Activated B cell treated with CpG ODN at 0.5 μM for 24 hours (primary cell): Measurements from ENCODE around the gene TMEM107. TPM values are rescaled to one million over a fixed set of nuclear protein-coding genes. Genes with fewer than 3 reads are reported as not detected.

Experiments used
- ATAC-seq: fragments of 200-7000 bp; cut with Tn5 transposase; one replicate; pipeline ENCODE4 v1.10.0; 2021; ENCODE audit warnings: low read depth, mild to moderate bottlenecking, moderate library complexity
- CTCF ChIA-PET: fragments of 350-600 bp; sonication (Branson Sonifier 250); formaldehyde crosslinking; loops from one replicate; lab custom pipeline; 2021; ENCODE audit warnings: antibody characterized with exemption; lab: Charles Lee
- POLR2A ChIA-PET: fragments of 350-600 bp; sonication (Branson Sonifier 250); formaldehyde crosslinking; loops from one replicate; lab custom pipeline; 2021; ENCODE audit warnings: antibody characterized with exemption; lab: Charles Lee
- DNase-seq: peaks from one replicate; pipeline ENCODE4 v3.0.0; 2022
- H3K27ac Mint-ChIP-seq: one replicate; pipeline ENCODE4 v1.8.0; 2020; ENCODE audit warnings: mixed read lengths
- H3K27me3 Mint-ChIP-seq: one replicate; pipeline ENCODE4 v1.8.0; 2021; ENCODE audit warnings: mixed read lengths
- H3K36me3 Mint-ChIP-seq: one replicate; pipeline ENCODE4 v1.8.0; 2021; ENCODE audit warnings: low read depth, mixed read lengths
- H3K4me1 Mint-ChIP-seq: one replicate; pipeline ENCODE4 v1.8.0; 2021; ENCODE audit warnings: mixed read lengths
- H3K4me3 Mint-ChIP-seq: one replicate; pipeline ENCODE4 v1.8.0; 2020; ENCODE audit warnings: mild to moderate bottlenecking, mixed read lengths
- H3K9me3 Mint-ChIP-seq: one replicate; pipeline ENCODE4 v1.8.0; 2020; ENCODE audit warnings: mixed read lengths
- CTCF ChIP-seq: fragments of 200-600 bp; IDR thresholded peaks from one replicate; pipeline ENCODE4 v1.8.0; 2022; ENCODE audit warnings: antibody characterized with exemption, mild to moderate bottlenecking
- intact Hi-C: fragments of 100-400 bp; cut with micrococcal nuclease; formaldehyde crosslinking; loops from one replicate; pipeline ENCODE4 v1.15.1; 2024
- total RNA-seq: library from RNA; stranded (reverse); gene quantifications from 2 replicates; pipeline ENCODE4 v1.2.3, GENCODE V29; 2022

TMEM107 gene
- total RNA-seq, 1 donor from 2014 or later = 20.9 TPM

DNA sequence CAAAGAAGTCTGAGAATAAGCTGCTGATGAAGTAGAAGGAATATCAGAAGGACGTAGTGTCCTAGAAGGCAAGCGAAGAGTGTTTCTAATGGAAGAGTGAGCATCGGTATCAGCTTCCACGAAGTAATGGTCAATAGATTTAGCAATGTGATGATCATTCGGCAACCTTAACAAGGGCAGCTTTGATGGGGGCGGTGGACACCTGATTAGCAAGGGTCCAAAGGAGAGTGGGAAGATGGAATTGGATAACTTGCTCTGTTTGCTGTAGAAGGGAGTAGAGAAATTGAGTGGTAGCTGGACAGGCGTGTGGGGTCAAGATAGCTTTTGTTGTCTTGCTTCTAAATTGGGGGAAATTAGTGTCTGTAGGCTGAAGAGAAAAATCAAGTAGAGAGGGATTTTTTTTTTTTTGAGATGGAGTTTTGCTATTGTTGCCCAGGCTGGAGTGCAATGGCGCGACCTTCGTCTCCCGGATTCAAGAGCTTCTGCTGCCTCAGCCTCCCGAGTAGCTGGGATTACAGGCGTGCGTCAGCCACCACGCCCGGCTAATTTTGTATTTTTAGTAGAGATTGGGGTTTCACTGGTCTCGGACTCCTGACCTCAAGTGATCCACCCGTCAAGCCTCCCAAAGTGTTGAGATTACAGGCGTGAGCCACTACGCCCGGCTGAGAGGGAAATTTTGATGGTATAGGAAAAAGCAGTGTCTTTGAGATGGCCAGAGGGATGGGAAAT is 38.4 kb downstream of the TMEM107 start:
- Mint-ChIP-seq H3K27ac (no peak overlapping the region), H3K9me3 (no peaks in the 10 kb centered on the region), H3K27me3 (no peaks in the 10 kb centered on the region), H3K4me1 (no peaks in the 10 kb centered on the region), H3K4me3 (no peak overlapping the region), H3K36me3 (peaks cover 20% of the 10 kb centered on the region)
- CTCF ChIA-PET = interaction anchor here (0.7 to 2.8 kb wide), 12 partner anchors 11 to 239 kb away, joined by 3 to 19 read pairs (median 3); partner anchors contain the start of gene KRABD2
- ATAC-seq = no peak
- intact Hi-C loops = loop anchor here (1.0 kb wide), 2 partner anchors 12 to 162 kb away; no protein-coding TSS in a partner anchor
- TF ChIP-seq CTCF = no peak
- POLR2A ChIA-PET = interaction anchor here (1.0 to 6.3 kb wide), 11 partner anchors 11 to 158 kb away, joined by 3 to 139 read pairs (median 14); partner anchors contain the start of genes CTC1, HES7, PER1 and SLC25A35
- DNase-seq = no peak

DNA sequence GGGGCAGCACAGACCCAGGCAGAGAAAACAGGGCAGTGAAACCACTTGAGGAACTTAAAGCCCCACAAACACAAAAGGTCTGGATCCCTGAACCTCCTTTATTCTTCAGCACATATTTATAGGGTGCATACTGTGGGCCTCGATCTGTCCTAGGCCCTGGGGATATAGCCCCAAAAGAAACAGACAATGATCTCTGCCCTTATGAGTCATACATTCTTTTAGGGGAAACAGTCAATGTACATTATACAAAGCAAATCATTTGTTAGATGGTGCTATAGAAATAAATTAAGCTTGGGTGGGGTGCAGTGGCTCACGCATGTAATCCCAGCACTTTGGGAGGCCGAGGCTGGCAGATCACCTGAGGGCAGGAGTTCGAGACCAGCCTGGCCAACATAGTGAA is 42.2 kb downstream of the TMEM107 start:
- no peaks in the 10 kb centered on the region for H3K9me3 Mint-ChIP-seq
- no peak for TF ChIP-seq CTCF
- H3K4me1 Mint-ChIP-seq = no peaks in the 10 kb centered on the region
- no peaks in the 10 kb centered on the region for H3K36me3 Mint-ChIP-seq
- ChIA-PET POLR2A (interaction anchor here (1.2 to 1.7 kb wide), 2 partner anchors 10 to 23 kb away, joined by 3 to 5 read pairs; partner anchors contain the start of gene HES7), CTCF (no interaction called here)
- DNase-seq (no peak), ATAC-seq (no peak)
- no peak overlapping the region for H3K27ac Mint-ChIP-seq
- H3K4me3 Mint-ChIP-seq = no peak overlapping the region
- peaks cover 5% of the 10 kb centered on the region for H3K27me3 Mint-ChIP-seq
- intact Hi-C loops = no loop called here

DNA sequence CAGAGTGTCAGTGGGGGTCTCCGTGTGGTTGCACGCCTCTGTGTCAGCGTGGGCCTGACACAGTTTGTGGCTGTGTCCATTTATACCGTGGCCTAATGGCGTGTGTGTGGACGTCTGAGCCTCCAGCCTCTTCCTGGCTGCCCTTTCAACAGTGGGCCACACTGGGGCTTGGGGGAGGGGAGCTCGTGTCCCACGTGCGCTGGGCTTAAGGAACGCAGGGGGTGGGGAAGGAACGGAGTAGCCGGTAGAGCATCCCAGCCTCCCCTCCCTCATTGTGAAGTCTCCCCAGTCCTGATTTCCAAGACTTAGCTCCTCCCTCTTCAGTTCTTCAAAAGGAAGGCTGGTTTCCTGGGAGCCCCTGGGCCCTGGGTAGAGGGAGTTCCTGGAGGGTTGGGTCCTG is 42.8 kb downstream of the TMEM107 start:
- POLR2A ChIA-PET = interaction anchor here (1.2 to 1.7 kb wide), 2 partner anchors 9 to 23 kb away, joined by 3 to 5 read pairs; partner anchors contain the start of gene HES7
- no peak for ATAC-seq
- no peak for TF ChIP-seq CTCF

DNA sequence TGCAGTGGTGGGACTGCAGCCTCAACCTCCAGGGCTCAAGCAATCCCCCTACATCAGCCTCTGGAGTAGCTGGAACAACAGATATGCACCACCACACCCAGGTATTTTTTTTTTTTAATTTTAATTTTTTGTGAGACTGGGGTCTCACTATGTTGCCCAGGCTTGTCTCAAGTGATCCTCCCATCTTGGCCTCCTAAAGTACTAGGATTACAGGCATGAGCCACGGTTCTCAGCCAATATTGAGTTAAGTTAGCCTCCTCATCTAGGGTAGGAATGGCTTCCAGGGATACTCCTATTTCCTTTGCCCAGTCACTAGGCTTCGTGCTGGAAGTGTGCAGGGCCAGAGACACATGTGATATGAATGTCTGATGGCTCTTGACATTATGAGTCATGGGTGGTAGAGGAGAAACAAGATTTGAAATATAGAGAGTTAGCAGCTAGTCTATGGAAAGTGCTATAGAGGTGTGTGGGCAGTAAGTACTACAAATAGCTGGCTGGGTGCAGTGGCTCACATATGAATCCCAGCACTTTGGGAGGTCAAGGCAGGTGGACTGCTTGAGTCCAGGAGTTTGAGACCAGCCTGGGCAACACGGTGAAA is 44.2 kb downstream of the TMEM107 start:
- Mint-ChIP-seq H3K27me3 (peaks cover 8% of the 10 kb centered on the region), H3K4me3 (no peak overlapping the region), H3K9me3 (no peaks in the 10 kb centered on the region), H3K27ac (no peak overlapping the region), H3K36me3 (no peaks in the 10 kb centered on the region), H3K4me1 (peaks cover 5% of the 10 kb centered on the region)
- ATAC-seq = no peak
- POLR2A ChIA-PET = interaction anchor here (0.7 to 1.0 kb wide), 2 partner anchors 27 to 41 kb away, joined by 3 to 4 read pairs; no protein-coding TSS in a partner anchor
- TF ChIP-seq CTCF = no peak
- CTCF ChIA-PET = no interaction called here
- DNase-seq = no peak
- intact Hi-C loops = no loop called here

More for the DNA sequence above, 42.8 kb downstream of the TMEM107 start:
- intact Hi-C loops = no loop called here
- CTCF ChIA-PET = no interaction called here
- Mint-ChIP-seq H3K9me3 (no peaks in the 10 kb centered on the region), H3K4me1 (no peaks in the 10 kb centered on the region), H3K27me3 (peaks cover 5% of the 10 kb centered on the region), H3K27ac (no peak overlapping the region), H3K4me3 (no peak overlapping the region), H3K36me3 (no peaks in the 10 kb centered on the region)
- DNase-seq = no peak
